Cardiac fibroblast (primary cell): ENCODE results near the gene ACP7.
"Not testable (repeated sequence)": the region's sequence is repeated elsewhere in the genome, so short reads cannot be mapped to it uniquely, and the experiment has no call there.

ENCODE experiments used
- DNase-seq, 2 donors: peaks; one replicate each; pipeline versions ENCODE4 v3.0.0 to v3.0.0-alpha.2; 2010; ENCODE audit warnings: low read depth in 2 of 2
- H3K4me3 ChIP-seq, 2 donors: replicated peaks in 1 of 2; 1 replicate in 1 of 2; 2 replicates in 1 of 2; pipeline ENCODE4 v1.5.1; 2011; ENCODE audit warnings: low read depth in 2 of 2, low read length in 2 of 2, mild to moderate bottlenecking in 2 of 2, moderate library complexity in 1 of 2
- TF ChIP-seq, protein P1 (sequence below): IDR thresholded peaks from one replicate; pipeline ENCODE4 v1.5.1; 2011; ENCODE audit warnings: low read depth, mild to moderate bottlenecking, low read length, inconsistent platforms

Gene ACP7

GRCh38 chr19:39142630-39143029 is 58.5 kb downstream of the ACP7 start:
- no peak overlapping the region for H3K4me3 ChIP-seq
- no peak for DNase-seq
- TF ChIP-seq, protein P1, sequence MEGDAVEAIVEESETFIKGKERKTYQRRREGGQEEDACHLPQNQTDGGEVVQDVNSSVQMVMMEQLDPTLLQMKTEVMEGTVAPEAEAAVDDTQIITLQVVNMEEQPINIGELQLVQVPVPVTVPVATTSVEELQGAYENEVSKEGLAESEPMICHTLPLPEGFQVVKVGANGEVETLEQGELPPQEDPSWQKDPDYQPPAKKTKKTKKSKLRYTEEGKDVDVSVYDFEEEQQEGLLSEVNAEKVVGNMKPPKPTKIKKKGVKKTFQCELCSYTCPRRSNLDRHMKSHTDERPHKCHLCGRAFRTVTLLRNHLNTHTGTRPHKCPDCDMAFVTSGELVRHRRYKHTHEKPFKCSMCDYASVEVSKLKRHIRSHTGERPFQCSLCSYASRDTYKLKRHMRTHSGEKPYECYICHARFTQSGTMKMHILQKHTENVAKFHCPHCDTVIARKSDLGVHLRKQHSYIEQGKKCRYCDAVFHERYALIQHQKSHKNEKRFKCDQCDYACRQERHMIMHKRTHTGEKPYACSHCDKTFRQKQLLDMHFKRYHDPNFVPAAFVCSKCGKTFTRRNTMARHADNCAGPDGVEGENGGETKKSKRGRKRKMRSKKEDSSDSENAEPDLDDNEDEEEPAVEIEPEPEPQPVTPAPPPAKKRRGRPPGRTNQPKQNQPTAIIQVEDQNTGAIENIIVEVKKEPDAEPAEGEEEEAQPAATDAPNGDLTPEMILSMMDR, result no peak

DNA sequence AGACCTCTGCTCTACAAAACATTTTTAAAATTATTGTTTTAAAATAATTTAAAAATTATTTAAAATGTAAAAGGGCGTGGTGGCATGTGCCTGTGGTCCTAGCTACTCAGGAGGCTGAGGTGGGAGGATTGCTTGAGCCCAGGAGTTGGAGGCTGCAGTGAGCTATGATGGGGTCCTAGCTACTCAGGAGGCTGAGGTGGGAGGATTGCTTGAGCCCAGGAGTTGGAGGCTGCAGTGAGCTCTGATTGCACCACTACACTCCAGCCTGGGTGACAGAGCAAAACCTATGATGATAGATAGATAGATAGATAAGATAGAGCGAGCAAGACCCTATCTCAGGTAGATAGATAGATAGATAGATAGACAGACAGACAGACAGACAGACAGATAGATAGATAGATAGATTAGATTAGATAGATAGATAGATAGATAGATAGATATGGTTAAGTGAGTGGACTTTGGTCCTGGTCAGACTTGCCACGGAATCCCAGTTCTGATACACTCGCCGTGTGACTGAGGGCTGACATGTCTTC is 59.7 kb downstream of the ACP7 start:
- not testable (repeated sequence) for DNase-seq

GRCh38 chr19:39144290-39145071 is 60.3 kb downstream of the ACP7 start:
- TF ChIP-seq, protein P1, result no peak
- no peak overlapping the region for H3K4me3 ChIP-seq

More for the DNA sequence above, 59.7 kb downstream of the ACP7 start:
- H3K4me3 ChIP-seq, result not testable (repeated sequence)

GRCh38 chr19:39145180-39145953 is 61.2 kb downstream of the ACP7 start:
- TF ChIP-seq, protein P1, result no peak
- no peak for DNase-seq
- H3K4me3 ChIP-seq, result no peak overlapping the region

More at GRCh38 chr19:39144290-39145071, 60.3 kb downstream of the ACP7 start:
- peak; percentile 13 to 61 for DNase-seq

DNA sequence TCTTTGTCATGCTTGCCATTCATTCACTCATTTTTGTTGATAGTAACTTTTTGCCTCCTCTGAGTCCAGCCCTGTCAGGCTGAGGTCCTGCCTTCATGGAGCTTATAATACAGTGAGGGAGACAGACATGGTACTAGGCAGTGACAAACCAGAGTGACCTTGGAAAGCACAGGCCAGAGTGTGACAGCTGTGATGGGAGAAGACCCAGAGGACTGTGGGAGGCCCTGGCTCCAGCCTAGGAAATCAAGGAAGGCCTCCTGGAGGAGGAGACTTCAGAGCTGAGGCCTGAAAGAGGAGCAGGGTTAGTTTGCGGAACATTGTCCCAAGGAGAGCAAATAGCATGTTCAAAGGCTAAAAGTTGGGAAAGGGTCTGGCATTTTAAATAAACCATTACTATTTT is 61.9 kb downstream of the ACP7 start:
- TF ChIP-seq, protein P1, result no peak
- no peak for DNase-seq

GRCh38 chr19:39146686-39147450 is 62.7 kb downstream of the ACP7 start:
- no peak for DNase-seq
- TF ChIP-seq, protein P1, result no peak
- H3K4me3 ChIP-seq, result no peak overlapping the region

More for the DNA sequence above, 61.9 kb downstream of the ACP7 start:
- H3K4me3 ChIP-seq, result no peak overlapping the region

GRCh38 chr19:39147480-39147879 is 63.3 kb downstream of the ACP7 start:
- DNase-seq, result no peak
- TF ChIP-seq, protein P1, result no peak
- no peak overlapping the region for H3K4me3 ChIP-seq
